Parathyroid adenoma (tissue), 2 donors: Measurements from ENCODE around the gene FAH.

Experiments
- H2AFZ ChIP-seq: fragments of 300-600 bp; sonication (generic); one replicate; pipeline ENCODE4 v1.7.0; 2017; ENCODE audit warnings: antibody characterized with exemption, mild to moderate bottlenecking
- H3K27ac ChIP-seq: fragments of 300-600 bp; sonication (generic); one replicate; pipeline ENCODE4 v1.7.0; 2017
- H3K27me3 ChIP-seq: fragments of 300-600 bp; sonication (generic); one replicate; pipeline ENCODE4 v1.7.0; 2017; ENCODE audit warnings: low read length; ENCODE audit not compliant: control insufficient read depth, insufficient read depth
- H3K36me3 ChIP-seq: fragments of 300-600 bp; sonication (generic); one replicate; pipeline ENCODE4 v1.7.0; 2017; ENCODE audit warnings: low read length; ENCODE audit not compliant: control insufficient read depth, insufficient read depth
- H3K4me1 ChIP-seq: fragments of 300-600 bp; sonication (generic); one replicate; pipeline ENCODE4 v1.7.0; 2017; ENCODE audit warnings: control low read depth
- H3K4me2 ChIP-seq: fragments of 300-600 bp; sonication (generic); one replicate; pipeline ENCODE4 v1.7.0; 2017; ENCODE audit warnings: low read length
- H3K4me3 ChIP-seq: fragments of 300-600 bp; sonication (generic); one replicate; pipeline ENCODE4 v1.7.0; 2017; ENCODE audit warnings: low read depth, low read length
- H3K79me2 ChIP-seq: fragments of 300-600 bp; sonication (generic); one replicate; pipeline ENCODE4 v1.7.0; 2017; ENCODE audit warnings: control low read depth
- H3K9ac ChIP-seq: fragments of 300-600 bp; sonication (generic); one replicate; pipeline ENCODE4 v1.7.0; 2017; ENCODE audit warnings: mild to moderate bottlenecking
- H3K9me3 ChIP-seq: fragments of 300-600 bp; sonication (generic); one replicate; pipeline ENCODE4 v1.7.0; 2017; ENCODE audit warnings: low read length; ENCODE audit not compliant: control insufficient read depth
- TF ChIP-seq, protein P1 (sequence below): fragments of 300-600 bp; sonication (generic); IDR thresholded peaks from one replicate; pipeline ENCODE4 v1.7.0; 2017; ENCODE audit warnings: antibody characterized with exemption, mild to moderate bottlenecking
- donor health status: primary hyperparathyroidism.

FAH gene

GRCh38 chr15:80185152-80185551 lies 32.4 kb downstream of the FAH start:
- Histone ChIP-seq H3K27ac (no peak overlapping the region), H3K79me2 (no peaks in the 10 kb centered on the region), H3K27me3 (no peaks in the 10 kb centered on the region), H3K36me3 (no peaks in the 10 kb centered on the region), H3K4me2 (no peak overlapping the region), H2AFZ (no peak overlapping the region), H3K9me3 (no peaks in the 10 kb centered on the region), H3K9ac (no peak overlapping the region), H3K4me3 (no peak overlapping the region), H3K4me1 (no peaks in the 10 kb centered on the region)
- TF ChIP-seq, protein P1, sequence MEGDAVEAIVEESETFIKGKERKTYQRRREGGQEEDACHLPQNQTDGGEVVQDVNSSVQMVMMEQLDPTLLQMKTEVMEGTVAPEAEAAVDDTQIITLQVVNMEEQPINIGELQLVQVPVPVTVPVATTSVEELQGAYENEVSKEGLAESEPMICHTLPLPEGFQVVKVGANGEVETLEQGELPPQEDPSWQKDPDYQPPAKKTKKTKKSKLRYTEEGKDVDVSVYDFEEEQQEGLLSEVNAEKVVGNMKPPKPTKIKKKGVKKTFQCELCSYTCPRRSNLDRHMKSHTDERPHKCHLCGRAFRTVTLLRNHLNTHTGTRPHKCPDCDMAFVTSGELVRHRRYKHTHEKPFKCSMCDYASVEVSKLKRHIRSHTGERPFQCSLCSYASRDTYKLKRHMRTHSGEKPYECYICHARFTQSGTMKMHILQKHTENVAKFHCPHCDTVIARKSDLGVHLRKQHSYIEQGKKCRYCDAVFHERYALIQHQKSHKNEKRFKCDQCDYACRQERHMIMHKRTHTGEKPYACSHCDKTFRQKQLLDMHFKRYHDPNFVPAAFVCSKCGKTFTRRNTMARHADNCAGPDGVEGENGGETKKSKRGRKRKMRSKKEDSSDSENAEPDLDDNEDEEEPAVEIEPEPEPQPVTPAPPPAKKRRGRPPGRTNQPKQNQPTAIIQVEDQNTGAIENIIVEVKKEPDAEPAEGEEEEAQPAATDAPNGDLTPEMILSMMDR, result no peak

DNA sequence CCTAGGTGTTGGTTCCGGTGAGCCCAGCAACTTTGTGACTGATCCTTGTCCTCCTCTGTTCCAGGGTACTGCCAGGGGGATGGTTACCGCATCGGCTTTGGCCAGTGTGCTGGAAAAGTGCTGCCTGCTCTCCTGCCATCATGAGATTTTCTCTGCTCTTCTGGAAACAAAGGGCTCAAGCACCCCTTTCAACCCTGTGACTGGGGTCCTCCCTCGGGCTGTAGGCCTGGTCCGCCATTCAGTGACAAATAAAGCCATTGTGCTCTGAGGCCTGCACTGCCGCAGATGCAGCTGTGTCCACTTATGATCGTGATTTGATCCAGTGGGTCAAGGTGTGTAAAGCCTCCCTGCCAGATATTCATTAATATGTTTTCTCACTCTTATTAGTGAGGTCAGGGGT lies 33.3 kb downstream of the FAH start:
- no peaks in the 10 kb centered on the region for H3K27me3 ChIP-seq
- no peak overlapping the region for H2AFZ ChIP-seq
- H3K4me2 ChIP-seq, result no peak overlapping the region
- no peak overlapping the region for H3K9ac ChIP-seq
- H3K27ac ChIP-seq, result no peak overlapping the region
- H3K4me1 ChIP-seq, result no peaks in the 10 kb centered on the region
- no peak overlapping the region for H3K4me3 ChIP-seq
- TF ChIP-seq, protein P1, result no peak
- no peaks in the 10 kb centered on the region for H3K79me2 ChIP-seq
- H3K9me3 ChIP-seq, result no peaks in the 10 kb centered on the region
- no peaks in the 10 kb centered on the region for H3K36me3 ChIP-seq

DNA sequence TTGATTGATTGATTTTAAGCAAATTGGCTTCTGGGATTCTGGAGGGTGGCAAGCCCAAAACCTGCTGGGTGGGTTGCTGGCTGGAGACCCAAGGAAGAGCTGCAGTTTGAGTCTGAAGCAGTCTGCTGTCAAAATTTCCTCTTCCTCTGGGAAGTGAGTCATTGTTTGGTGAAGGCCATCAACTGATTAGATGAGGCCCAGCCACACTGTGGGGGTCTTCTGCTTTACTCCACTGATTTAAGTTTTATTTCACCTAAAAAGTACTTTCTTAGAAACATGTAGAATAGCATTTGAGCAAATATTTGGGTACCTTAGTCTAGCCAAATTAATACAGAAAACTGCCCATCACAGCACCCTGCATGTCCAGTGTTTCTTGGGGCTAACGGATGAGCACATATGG lies 33.8 kb downstream of the FAH start:
- Histone ChIP-seq H3K36me3 (no peaks in the 10 kb centered on the region), H2AFZ (no peak overlapping the region), H3K9me3 (no peaks in the 10 kb centered on the region), H3K9ac (no peak overlapping the region), H3K27ac (no peak overlapping the region), H3K4me2 (no peak overlapping the region), H3K27me3 (no peaks in the 10 kb centered on the region), H3K4me3 (no peak overlapping the region), H3K79me2 (no peaks in the 10 kb centered on the region), H3K4me1 (no peaks in the 10 kb centered on the region)
- TF ChIP-seq, protein P1, result no peak

DNA sequence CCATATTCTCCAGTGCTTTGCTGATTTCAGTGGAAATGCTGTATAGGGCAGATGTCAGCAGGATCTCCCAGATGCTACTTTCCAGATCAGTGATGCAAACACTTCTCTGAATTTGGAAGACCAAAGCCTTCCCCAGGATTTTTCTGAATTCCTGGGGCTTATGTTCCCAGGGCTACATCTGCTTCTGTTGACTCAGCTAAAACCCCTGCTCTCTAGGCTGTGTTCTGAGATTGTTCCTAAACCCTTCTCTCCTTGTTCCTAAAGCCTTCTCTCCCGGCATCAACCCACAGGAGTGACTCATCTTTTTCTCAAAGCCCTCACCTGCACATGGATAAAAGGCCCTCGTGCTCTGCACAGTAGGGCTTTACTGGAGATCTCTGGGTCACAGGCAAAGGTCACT lies 35.5 kb downstream of the FAH start:
- TF ChIP-seq, protein P1, result no peak
- Histone ChIP-seq H2AFZ (no peak overlapping the region), H3K9me3 (no peaks in the 10 kb centered on the region), H3K79me2 (no peaks in the 10 kb centered on the region), H3K4me2 (no peak overlapping the region), H3K27ac (no peak overlapping the region), H3K36me3 (no peaks in the 10 kb centered on the region), H3K27me3 (no peaks in the 10 kb centered on the region), H3K4me1 (no peaks in the 10 kb centered on the region), H3K4me3 (no peak overlapping the region), H3K9ac (no peak overlapping the region)

DNA sequence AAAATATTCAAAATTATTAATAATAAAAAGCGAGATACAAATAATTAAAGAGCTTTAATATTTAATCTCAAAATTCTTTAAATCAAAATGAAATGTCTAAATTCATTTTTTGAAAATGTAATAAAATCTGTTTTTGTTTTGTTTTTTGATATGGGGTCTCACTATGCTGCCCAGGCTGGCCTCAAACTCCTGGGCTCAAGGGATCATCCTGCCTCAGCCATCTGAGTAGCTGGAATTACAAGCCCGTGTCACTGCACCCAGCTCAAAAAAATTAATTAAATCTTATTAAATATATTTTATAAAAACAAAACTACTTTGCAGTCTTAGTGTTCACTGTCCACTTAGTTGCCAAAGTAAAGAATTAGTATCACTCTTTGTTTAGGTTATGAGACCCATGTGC lies 38.4 kb downstream of the FAH start:
- no peaks in the 10 kb centered on the region for H3K9me3 ChIP-seq
- no peaks in the 10 kb centered on the region for H3K27me3 ChIP-seq
- H3K4me3 ChIP-seq, result no peak overlapping the region
- H3K79me2 ChIP-seq, result no peaks in the 10 kb centered on the region
- TF ChIP-seq, protein P1, result no peak
- H3K9ac ChIP-seq, result no peak overlapping the region
- no peak overlapping the region for H3K4me2 ChIP-seq
- no peak overlapping the region for H3K27ac ChIP-seq
- H2AFZ ChIP-seq, result no peak overlapping the region
- H3K4me1 ChIP-seq, result no peaks in the 10 kb centered on the region
- H3K36me3 ChIP-seq, result no peaks in the 10 kb centered on the region
